H9 (cell line): ENCODE results near the gene ANKS1B. TPM values are rescaled to one million over a fixed set of nuclear protein-coding genes. Genes with fewer than 3 reads are reported as not detected.

Experiments used
- DNase-seq: peaks from one replicate; pipeline ENCODE4 v3.0.0-alpha.2; 2017
- H2AFZ ChIP-seq: one replicate; pipeline ENCODE4 v1.6.1; 2013; ENCODE audit warnings: mild to moderate bottlenecking, low read length, control low read depth, moderate library complexity
- H2AK5ac ChIP-seq: 2 replicates; pipeline ENCODE4 v1.6.1; 2013; ENCODE audit warnings: low read length, control low read depth, mixed read lengths; ENCODE audit not compliant: insufficient read length
- H2BK120ac ChIP-seq: one replicate; pipeline ENCODE4 v1.6.1; 2013; ENCODE audit warnings: low read depth, mild to moderate bottlenecking, low read length, control low read depth, inconsistent platforms; ENCODE audit not compliant: poor library complexity, severe bottlenecking
- H2BK12ac ChIP-seq: 2 replicates; pipeline ENCODE4 v1.6.1; 2013; ENCODE audit warnings: low read length, control low read depth, mixed read lengths, low read depth; ENCODE audit not compliant: insufficient read length
- H2BK15ac ChIP-seq: 2 replicates; pipeline ENCODE4 v1.6.1; 2013; ENCODE audit warnings: low read depth, low read length, control low read depth
- H2BK20ac ChIP-seq: one replicate; pipeline ENCODE4 v1.6.1; 2013; ENCODE audit warnings: low read depth, mild to moderate bottlenecking, low read length, control low read depth, inconsistent platforms; ENCODE audit not compliant: poor library complexity, severe bottlenecking
- H2BK5ac ChIP-seq: 2 replicates; pipeline ENCODE4 v1.6.1; 2013; ENCODE audit warnings: low read length, control low read depth, mixed read lengths; ENCODE audit not compliant: insufficient read length
- H3K14ac ChIP-seq: 2 replicates; pipeline ENCODE4 v1.6.1; 2013; ENCODE audit warnings: low read length, control low read depth; ENCODE audit not compliant: insufficient read depth
- H3K18ac ChIP-seq: 2 replicates; pipeline ENCODE4 v1.6.1; 2013; ENCODE audit warnings: low read depth, mild to moderate bottlenecking, mixed read lengths, low read length, control low read depth; ENCODE audit not compliant: insufficient read length
- H3K23ac ChIP-seq: 2 replicates; pipeline ENCODE4 v1.6.1; 2013; ENCODE audit warnings: low read length, control low read depth, mixed read lengths, low read depth; ENCODE audit not compliant: insufficient read length
- H3K23me2 ChIP-seq: 2 replicates; pipeline ENCODE4 v1.6.1; 2013; ENCODE audit warnings: low read depth, mild to moderate bottlenecking, mixed read lengths, low read length, control low read depth; ENCODE audit not compliant: insufficient read length, poor library complexity, severe bottlenecking
- H3K27ac ChIP-seq: 2 replicates; pipeline ENCODE4 v1.5.1; 2013; ENCODE audit warnings: low read length, control low read depth, mixed read lengths, low read depth; ENCODE audit not compliant: insufficient read length
- H3K27me3 ChIP-seq: 2 replicates; pipeline ENCODE4 v1.6.1; 2013; ENCODE audit warnings: low read length, control low read depth, inconsistent platforms; ENCODE audit not compliant: insufficient read depth
- H3K4ac ChIP-seq: 2 replicates; pipeline ENCODE4 v1.6.1; 2013; ENCODE audit warnings: low read depth, mild to moderate bottlenecking, control low read depth, inconsistent platforms, low read length, moderate library complexity
- H3K4me1 ChIP-seq: 2 replicates; pipeline ENCODE4 v1.6.1; 2013; ENCODE audit warnings: low read length, control low read depth, inconsistent platforms; ENCODE audit not compliant: insufficient read depth
- H3K4me2 ChIP-seq: 2 replicates; pipeline ENCODE4 v1.6.1; 2013; ENCODE audit warnings: low read length, control low read depth, mixed read lengths; ENCODE audit not compliant: insufficient read length, insufficient read depth
- H3K56ac ChIP-seq: 2 replicates; pipeline ENCODE4 v1.6.1; 2013; ENCODE audit warnings: low read depth, mild to moderate bottlenecking, mixed read lengths, low read length, control low read depth; ENCODE audit not compliant: insufficient read length
- H3K79me1 ChIP-seq: 2 replicates; pipeline ENCODE4 v1.6.1; 2013; ENCODE audit warnings: low read depth, mild to moderate bottlenecking, moderate library complexity, low read length, control low read depth, inconsistent platforms; ENCODE audit not compliant: insufficient read depth, poor library complexity, severe bottlenecking
- H3K79me2 ChIP-seq: 2 replicates; pipeline ENCODE4 v1.6.1; 2013; ENCODE audit warnings: low read length, control low read depth, inconsistent platforms; ENCODE audit not compliant: insufficient read depth
- H3K9ac ChIP-seq: 2 replicates; pipeline ENCODE4 v1.6.1; 2013; ENCODE audit warnings: low read length, control low read depth, mixed read lengths; ENCODE audit not compliant: insufficient read length; ENCODE audit errors: extremely low read depth
- H3K9me3 ChIP-seq: one replicate; pipeline ENCODE4 v1.6.1; 2013; ENCODE audit warnings: low read depth, low read length, inconsistent platforms; ENCODE audit not compliant: control insufficient read depth
- H3T11ph ChIP-seq: one replicate; pipeline ENCODE4 v1.6.1; 2013; ENCODE audit warnings: mild to moderate bottlenecking, low read length, control low read depth, inconsistent platforms
- H4K20me1 ChIP-seq: one replicate; pipeline ENCODE4 v1.6.1; 2013; ENCODE audit not compliant: control insufficient read depth, insufficient read length, insufficient read depth
- H4K5ac ChIP-seq: 2 replicates; pipeline ENCODE4 v1.6.1; 2013; ENCODE audit warnings: low read depth, mild to moderate bottlenecking, mixed read lengths, low read length, control low read depth; ENCODE audit not compliant: insufficient read length
- H4K8ac ChIP-seq: replicated peaks from 2 replicates; pipeline ENCODE4 v1.6.1; 2013; ENCODE audit warnings: low read length, control low read depth, mixed read lengths, low read depth; ENCODE audit not compliant: insufficient read length
- H4K91ac ChIP-seq: 2 replicates; pipeline ENCODE4 v1.6.1; 2013; ENCODE audit warnings: low read depth, mild to moderate bottlenecking, moderate library complexity, mixed read lengths, low read length, control low read depth; ENCODE audit not compliant: insufficient read length
- H3K27ac Mint-ChIP-seq, 3 experiments: 2 replicates in 2 of 3; 3 replicates in 1 of 3; pipeline ENCODE4 v1.8.0; 2020 to 2021; ENCODE audit warnings: mixed read lengths in 3 of 3, mild to moderate bottlenecking in 1 of 3, moderate library complexity in 1 of 3
- H3K27me3 Mint-ChIP-seq: 2 replicates; pipeline ENCODE4 v1.8.0; 2021; ENCODE audit warnings: low read depth, mild to moderate bottlenecking, moderate library complexity, mixed read lengths
- H3K36me3 Mint-ChIP-seq, 3 experiments: 2 replicates in 2 of 3; 3 replicates in 1 of 3; pipeline ENCODE4 v1.8.0; 2020 to 2021; ENCODE audit warnings: low read depth in 3 of 3, mixed read lengths in 3 of 3; ENCODE audit not compliant: insufficient read depth in 1 of 3
- H3K4me1 Mint-ChIP-seq, 2 experiments: 2 replicates each; pipeline ENCODE4 v1.8.0; 2020; ENCODE audit warnings: mixed read lengths in 2 of 2
- H3K4me3 Mint-ChIP-seq, 2 experiments: 2 replicates in 1 of 2; 3 replicates in 1 of 2; pipeline ENCODE4 v1.8.0; 2020 to 2021; ENCODE audit warnings: mild to moderate bottlenecking in 2 of 2, mixed read lengths in 2 of 2, moderate library complexity in 1 of 2
- H3K9me3 Mint-ChIP-seq, 2 experiments: 2 replicates in 1 of 2; 3 replicates in 1 of 2; pipeline ENCODE4 v1.8.0; 2020; ENCODE audit warnings: mild to moderate bottlenecking in 2 of 2, mixed read lengths in 2 of 2, moderate library complexity in 1 of 2
- CTCF ChIP-seq: fragments of 200-600 bp; sonication (generic); conservative IDR thresholded peaks from 3 replicates; pipeline ENCODE4 v1.8.0; 2021; ENCODE audit warnings: antibody characterized with exemption, mild to moderate bottlenecking
- WGBS: extraction: QIAGEN DNeasy Blood & Tissue Kit; methylation state at CpG from one replicate; pipeline ENCODE4 v1.1.7; 2013; ENCODE audit warnings: missing lambda C conversion rate, low lambda C conversion rate, mixed read lengths; ENCODE audit not compliant: insufficient read length; ENCODE audit errors: extremely low coverage; 5-methylcytosine and 5-hydroxymethylcytosine counted together
- total RNA-seq: library from RNA; stranded (reverse); gene quantifications from 2 replicates; pipeline ENCODE4 v1.2.1, GENCODE V29; 2021

The ANKS1B gene
- total RNA-seq, 1 experiment from 2014 or later: 4.1 TPM

DNA sequence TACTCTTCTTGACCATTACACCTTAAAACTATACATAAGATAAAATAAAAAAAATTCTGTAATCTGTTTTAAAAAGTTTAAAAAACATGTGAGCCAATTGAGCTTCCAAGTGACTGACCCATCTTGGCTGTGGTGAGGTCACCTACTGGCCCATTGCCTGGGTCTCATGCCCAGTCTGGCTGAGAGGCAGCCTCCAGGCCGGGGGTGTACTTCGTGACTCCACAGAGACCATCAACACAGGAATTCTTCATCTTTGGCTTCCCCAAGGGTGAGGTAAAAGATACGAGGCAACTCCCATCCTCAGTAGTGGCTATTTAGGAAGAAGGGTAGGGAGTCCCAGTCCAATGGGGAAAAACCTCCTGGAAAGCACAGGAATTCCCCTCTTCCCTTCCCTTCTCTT is 1226.4 kb downstream of the ANKS1B start:
- Histone ChIP-seq H2AK5ac (no peak overlapping the region), H4K5ac (no peak overlapping the region), H3K4ac (no peak overlapping the region), H2BK12ac (no peak overlapping the region), H3K79me2 (no peaks in the 10 kb centered on the region), H4K91ac (no peak overlapping the region), H2BK20ac (no peak overlapping the region), H2BK15ac (no peak overlapping the region), H3K23me2 (no peaks in the 10 kb centered on the region), H3K18ac (no peak overlapping the region), H3T11ph (no peak overlapping the region), H2BK120ac (no peak overlapping the region), H3K9ac (no peak overlapping the region), H4K20me1 (no peaks in the 10 kb centered on the region), H3K56ac (no peak overlapping the region), H3K4me2 (no peak overlapping the region), H3K14ac (no peak overlapping the region), H4K8ac (no peak overlapping the region), H2BK5ac (no peak overlapping the region), H3K9me3 (no peaks in the 10 kb centered on the region), H3K79me1 (no peaks in the 10 kb centered on the region), H3K23ac (no peak overlapping the region), H3K27me3 (no peaks in the 10 kb centered on the region), H3K27ac (no peak overlapping the region), H2AFZ (no peak overlapping the region), H3K4me1 (no peaks in the 10 kb centered on the region)
- WGBS: no CpG with 5 or more reads among the region's 3 CpGs
- no peak overlapping the region for H3K4me3 Mint-ChIP-seq
- H3K27ac Mint-ChIP-seq: no peak overlapping the region; a peak in 1 of 7 replicates
- no peaks in the 10 kb centered on the region for H3K36me3 Mint-ChIP-seq
- no peaks in the 10 kb centered on the region for H3K9me3 Mint-ChIP-seq
- H3K4me1 Mint-ChIP-seq: peaks cover 0 to 7% of the 10 kb centered on the region in 2 experiments; a peak in 2 of 4 replicates
- DNase-seq: peak; percentile 14
- H3K27me3 Mint-ChIP-seq: peaks cover 2% of the 10 kb centered on the region
- no peak for TF ChIP-seq CTCF
